HTR-8/SVneo (cell line): ENCODE data around the gene APBA2.
"Not testable (repeated sequence)": the region's sequence is repeated elsewhere in the genome, so short reads cannot be mapped to it uniquely, and the experiment has no call there.

Source experiments
- DNase-seq: peaks from one replicate; pipeline ENCODE4 v3.0.0; 2011; ENCODE audit warnings: low spot score, mixed read lengths; ENCODE audit not compliant: insufficient read length
- FAIRE-seq: peaks from 2 replicates; lab custom pipeline; 2011; peaks lifted over from hg19 to GRCh38; lab: Jason Lieb, UNC

The APBA2 gene

GRCh38 chr15:28885630-28886430 lies at the start of gene APBA2:
Gene APBA2, plus strand, starts transcription at chr15:28885974. Its CDS starts 167,911 bp downstream, at chr15:29053885.
- no peak for FAIRE-seq
- peak; percentile 23 for DNase-seq

DNA sequence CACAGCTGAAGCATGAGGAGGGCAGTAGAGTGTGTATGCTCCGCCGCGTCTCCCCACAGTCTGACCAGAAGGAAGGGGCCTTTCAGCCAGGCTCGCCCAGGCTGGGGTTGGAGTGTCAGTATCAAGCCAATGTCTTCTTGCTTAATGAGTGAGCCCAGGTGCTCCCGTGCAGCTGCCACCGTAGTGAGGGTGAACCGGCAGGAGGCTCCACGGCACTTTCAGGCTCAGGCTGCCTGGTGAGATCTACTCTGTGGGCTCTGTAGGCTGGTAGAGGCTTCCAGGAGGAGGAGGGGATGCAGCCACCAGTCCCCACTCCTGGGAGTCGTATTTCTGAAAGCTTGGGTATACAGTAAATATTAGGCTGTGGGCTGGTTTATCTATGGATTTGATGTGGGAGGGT lies 45.5 kb upstream of the APBA2 start:
- FAIRE-seq, DNase-seq: not testable (repeated sequence)

GRCh38 chr15:28842210-28842609 lies 43.6 kb upstream of the APBA2 start:
- DNase-seq, FAIRE-seq: not testable (repeated sequence)

DNA sequence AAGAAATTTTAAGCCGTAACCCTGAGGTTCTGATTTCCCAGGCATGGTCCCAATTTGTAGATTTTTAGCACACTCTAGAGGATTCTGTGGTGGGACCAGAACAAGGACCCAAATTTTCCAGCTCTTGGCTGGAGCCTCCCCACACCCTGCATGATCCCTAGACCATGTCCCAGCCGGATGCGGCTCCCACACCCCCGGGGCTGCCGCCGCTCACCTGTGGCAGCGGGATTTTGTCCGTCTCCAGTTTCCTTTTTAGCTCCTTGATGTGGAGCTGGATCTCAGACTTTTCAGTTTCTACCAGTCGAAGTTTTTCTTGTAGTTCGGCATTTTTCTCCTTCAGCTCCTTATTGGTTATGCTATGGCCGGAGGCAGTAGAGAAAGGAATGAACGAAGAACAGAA lies 42.3 kb upstream of the APBA2 start:
- FAIRE-seq, DNase-seq: not testable (repeated sequence)

DNA sequence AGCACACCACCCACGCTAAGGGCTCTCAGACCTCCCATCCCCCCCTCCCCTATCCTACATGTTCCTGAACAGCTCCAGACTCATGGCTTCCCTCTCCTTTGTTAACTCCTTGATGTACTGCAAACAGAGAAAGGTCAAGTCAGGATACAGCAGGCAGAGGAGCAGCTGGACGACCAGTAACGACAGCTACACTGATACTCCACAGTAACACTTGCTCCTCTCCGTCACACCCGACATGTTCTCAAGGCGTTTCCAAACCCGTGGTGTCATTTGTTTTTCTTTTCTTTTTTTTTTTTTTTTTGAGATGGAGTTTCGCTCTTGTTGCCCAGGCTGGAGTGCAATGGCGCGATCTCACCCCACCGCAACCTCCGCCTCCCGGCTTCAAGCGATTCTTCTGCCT lies 41.6 kb upstream of the APBA2 start:
- not testable (repeated sequence) for DNase-seq, FAIRE-seq

GRCh38 chr15:28847247-28847646 lies 38.5 kb upstream of the APBA2 start:
- not testable (repeated sequence) for FAIRE-seq, DNase-seq

GRCh38 chr15:28847959-28848358 lies 37.8 kb upstream of the APBA2 start:
- FAIRE-seq, DNase-seq: not testable (repeated sequence)

DNA sequence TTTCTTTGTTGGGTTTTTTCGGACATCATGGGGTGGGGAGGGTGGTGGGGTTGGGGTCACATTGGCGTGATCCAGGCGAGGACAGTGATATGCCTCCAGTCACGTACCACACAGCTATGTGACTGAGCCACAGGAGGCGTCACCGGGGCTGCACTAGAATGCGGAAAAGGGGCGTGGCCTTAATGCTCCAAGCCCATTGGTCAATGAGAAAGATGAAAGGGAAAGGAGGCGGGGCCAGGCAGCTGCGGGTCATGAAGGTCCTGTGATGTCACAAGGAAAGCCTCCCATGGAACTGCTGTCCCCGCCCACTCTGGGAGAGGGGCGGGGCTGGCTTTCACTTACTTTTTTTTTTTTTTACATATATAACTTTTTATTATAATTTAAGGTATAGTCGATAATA lies 37.3 kb upstream of the APBA2 start, which contains the start of gene GOLGA6L7:
Gene GOLGA6L7 (minus strand): TSS at position 124 of the 400 bp plus-strand sequence. CDS start 95 bp downstream, at position 29.
- not testable (repeated sequence) for DNase-seq, FAIRE-seq

DNA sequence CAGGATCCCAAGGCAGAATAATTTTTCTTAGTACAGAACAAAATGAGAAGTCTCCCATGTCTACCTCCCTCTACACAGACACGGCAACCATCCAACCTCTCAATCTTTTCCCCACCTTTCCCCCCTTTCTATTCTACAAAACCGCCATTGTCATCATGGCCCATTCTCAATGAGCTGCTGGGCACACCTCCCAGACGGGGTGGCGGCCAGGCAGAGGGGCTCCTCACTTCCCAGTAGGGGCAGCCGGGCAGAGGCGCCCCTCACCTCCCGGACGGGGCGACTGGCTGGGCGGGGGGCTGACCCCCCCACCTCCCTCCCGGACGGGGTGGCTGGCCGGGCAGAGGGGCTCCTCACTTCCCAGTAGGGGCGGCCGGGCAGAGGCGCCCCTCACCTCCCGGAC lies 36.5 kb upstream of the APBA2 start:
- DNase-seq, FAIRE-seq: not testable (repeated sequence)

DNA sequence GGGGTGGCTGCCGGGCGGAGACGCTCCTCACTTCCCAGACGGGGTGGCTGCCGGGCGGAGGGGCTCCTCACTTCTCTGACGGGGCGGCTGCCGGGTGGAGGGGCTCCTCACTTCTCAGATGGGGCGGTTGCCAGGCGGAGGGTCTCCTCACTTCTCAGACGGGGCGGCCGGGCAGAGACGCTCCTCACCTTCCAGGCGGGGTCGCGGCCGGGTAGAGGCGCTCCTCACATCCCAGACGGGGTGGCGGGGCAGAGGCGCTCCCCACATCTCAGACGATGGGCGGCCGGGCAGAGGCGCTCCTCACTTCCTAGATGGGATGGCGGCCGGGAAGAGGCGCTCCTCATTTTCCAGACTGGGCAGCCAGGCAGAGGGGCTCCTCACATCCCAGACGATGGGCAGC lies 36.0 kb upstream of the APBA2 start:
- not testable (repeated sequence) for DNase-seq, FAIRE-seq

DNA sequence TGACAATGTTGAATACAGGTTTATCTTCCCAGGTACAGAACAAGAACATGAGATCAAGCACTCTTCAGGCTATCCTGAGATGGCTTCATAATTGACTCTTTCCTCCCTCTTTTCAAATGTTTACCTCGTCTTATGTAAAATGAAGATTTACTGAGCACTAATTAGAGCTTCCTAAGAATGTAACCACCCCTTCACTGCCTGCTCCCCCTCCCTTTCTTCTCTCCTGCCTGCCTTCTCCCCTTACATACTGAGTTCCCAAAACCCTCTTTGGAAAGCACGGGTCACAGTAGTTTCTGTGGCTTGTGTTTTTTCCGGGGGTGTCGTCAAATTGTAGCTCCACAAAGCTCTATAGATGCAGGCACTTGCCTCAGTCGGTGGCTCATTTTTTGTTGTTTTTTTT lies 32.1 kb upstream of the APBA2 start:
- not testable (repeated sequence) for DNase-seq, FAIRE-seq

GRCh38 chr15:28854578-28854977 lies 31.2 kb upstream of the APBA2 start:
- not testable (repeated sequence) for DNase-seq, FAIRE-seq

- no peak for FAIRE-seq
- DNase-seq, result no peak
Measured at GRCh38 chr15:28861031-28861534, 24.7 kb upstream of the APBA2 start.

DNA sequence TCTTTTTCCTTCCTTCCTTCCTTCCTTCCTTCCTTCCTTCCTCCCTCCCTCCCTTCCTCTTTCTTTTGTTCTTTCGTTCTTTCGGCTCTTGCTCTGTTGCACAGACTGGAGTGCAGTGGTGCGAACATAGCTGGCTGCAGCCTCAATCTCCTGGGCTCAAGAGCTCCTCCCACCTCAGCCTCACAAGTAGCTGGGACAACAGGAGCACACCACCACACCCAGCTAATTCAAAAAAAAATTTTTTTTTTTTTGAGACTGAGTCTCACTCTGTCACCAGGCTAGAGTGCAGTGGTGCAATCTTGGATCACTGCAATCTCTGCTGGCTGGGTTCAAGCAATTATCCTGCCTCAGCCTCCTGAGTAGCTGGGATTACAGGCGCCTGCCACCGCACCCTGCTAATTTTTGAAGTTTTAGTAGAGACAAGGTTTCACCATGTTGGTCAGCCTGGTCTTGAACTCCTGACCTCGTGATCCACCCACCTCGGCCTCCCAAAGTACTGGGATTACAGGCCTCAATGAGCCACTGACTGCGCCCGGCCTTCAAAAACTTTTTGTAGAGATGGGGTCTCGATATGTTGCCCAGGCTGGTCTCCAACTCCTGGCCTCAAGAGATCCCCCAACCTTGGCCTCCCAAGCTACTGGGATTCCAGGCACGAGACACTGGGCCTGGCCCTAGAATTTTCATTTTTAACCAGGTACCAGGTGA lies 24.0 kb upstream of the APBA2 start:
- not testable (repeated sequence) for FAIRE-seq, DNase-seq

- no peak for FAIRE-seq
- DNase-seq, result no peak
Measured at GRCh38 chr15:28868744-28869345, 16.9 kb upstream of the APBA2 start.

GRCh38 chr15:28871168-28871567 lies 14.6 kb upstream of the APBA2 start:
- no peak for FAIRE-seq
- DNase-seq, result no peak

DNA sequence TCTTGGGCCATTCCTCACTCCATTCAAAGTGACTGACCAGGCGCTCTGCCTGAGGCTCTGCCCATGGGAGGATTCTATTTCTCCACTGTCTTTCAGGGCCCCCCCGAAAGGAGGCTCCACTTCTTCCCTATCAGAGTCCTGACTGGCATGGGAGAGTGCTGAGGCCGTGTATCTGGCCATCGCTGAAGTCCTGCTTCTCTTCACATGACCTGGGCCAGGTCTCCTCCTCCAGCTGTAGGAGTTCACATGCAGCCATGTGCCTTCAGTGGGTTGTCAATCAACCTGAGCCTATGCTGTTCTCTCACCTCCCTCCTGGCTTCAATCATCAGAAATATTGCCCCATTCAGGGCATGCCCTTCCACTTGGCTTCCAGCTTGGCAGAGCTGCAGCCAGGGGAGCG lies 12.8 kb upstream of the APBA2 start:
- DNase-seq (no peak), FAIRE-seq (no peak)

DNA sequence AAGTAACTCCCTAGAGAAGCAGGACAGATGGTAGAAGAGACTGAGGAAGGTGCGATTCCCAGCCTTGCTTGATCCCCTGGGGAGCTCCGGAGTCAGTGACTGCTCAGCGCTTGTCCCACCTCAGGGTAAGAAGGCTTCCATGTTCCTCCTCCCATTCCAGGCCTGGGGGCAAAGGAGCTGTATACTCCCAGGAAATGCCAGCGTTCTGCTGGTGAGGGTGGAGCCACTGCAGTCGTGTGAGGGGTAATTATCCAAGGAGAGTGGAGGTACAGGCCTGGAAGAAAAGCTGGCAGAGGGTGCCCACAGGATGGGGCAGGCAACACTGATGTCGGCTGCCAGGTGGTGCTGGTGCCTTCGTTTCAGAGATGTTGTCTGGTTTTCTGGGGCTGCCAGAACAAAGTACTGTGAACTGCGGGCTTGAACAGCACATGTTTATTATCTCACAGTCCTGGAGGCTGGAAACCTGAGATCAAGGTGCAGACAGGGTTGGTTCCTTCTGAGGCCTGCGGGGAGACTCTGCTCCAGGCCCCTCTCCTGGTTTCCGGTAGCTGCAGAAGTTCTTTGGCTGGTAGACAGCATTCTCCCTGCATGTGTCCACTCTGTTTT lies 12.1 kb upstream of the APBA2 start:
- DNase-seq (no peak), FAIRE-seq (no peak)

GRCh38 chr15:28875461-28876000 lies 10.2 kb upstream of the APBA2 start:
- no peak for DNase-seq
- FAIRE-seq, result no peak
